Activated T-cell treated with anti-CD3 and anti-CD28 coated beads, Interleukin-2, amount 50 U/mL, for 72 hours (primary cell): ENCODE data around the gene GCNT2. TPM values are rescaled to one million over a fixed set of nuclear protein-coding genes. Genes with fewer than 3 reads are reported as not detected.
A peak's percentile ranks its signal among the peaks of the same experiment; 100 is the strongest.
"Not testable (repeated sequence)": the region's sequence is repeated elsewhere in the genome, so short reads cannot be mapped to it uniquely, and the experiment has no call there.

Experiments used
- ATAC-seq, 2 donors: fragments of 150-1000 bp; cut with Tn5 transposase; replicated peaks in 1 of 2; 2 replicates each; pipeline ENCODE4 v1.10.0; 2021; ENCODE audit warnings: moderate library complexity in 2 of 2, mild to moderate bottlenecking in 1 of 2
- DNase-seq, 2 donors: peaks; one replicate each; pipeline ENCODE4 v3.0.0; 2021 to 2022; ENCODE audit warnings: mixed read lengths in 1 of 2
- H3K27ac Mint-ChIP-seq: one replicate; pipeline ENCODE4 v1.8.0; 2022; ENCODE audit warnings: mild to moderate bottlenecking, moderate library complexity, mixed read lengths
- H3K27me3 Mint-ChIP-seq: one replicate; pipeline ENCODE4 v1.8.0; 2022; ENCODE audit warnings: low read depth, mixed read lengths
- H3K36me3 Mint-ChIP-seq, 2 donors: one replicate each; pipeline ENCODE4 v1.8.0; 2022; ENCODE audit warnings: mixed read lengths in 2 of 2, mild to moderate bottlenecking in 1 of 2; ENCODE audit not compliant: insufficient read depth in 2 of 2
- H3K4me1 Mint-ChIP-seq: one replicate; pipeline ENCODE4 v1.8.0; 2022; ENCODE audit warnings: low read depth, mixed read lengths
- H3K4me3 Mint-ChIP-seq, 2 donors: one replicate each; pipeline ENCODE4 v1.8.0; 2022; ENCODE audit warnings: mild to moderate bottlenecking in 2 of 2, mixed read lengths in 2 of 2, moderate library complexity in 2 of 2
- H3K9me3 Mint-ChIP-seq, 2 donors: one replicate each; pipeline ENCODE4 v1.8.0; 2022; ENCODE audit warnings: mixed read lengths in 2 of 2
- total RNA-seq, 2 donors: library from RNA; stranded (reverse); gene quantifications; one replicate each; pipeline ENCODE4 v1.2.3, GENCODE V29; 2022

The GCNT2 gene
- total RNA-seq, 2 donors from 2014 or later = 1.8 to 3.1 TPM

GRCh38 chr6:10522929-10523573, 1.9 kb downstream of the GCNT2 start:
- H3K36me3 Mint-ChIP-seq = no peaks in the 10 kb centered on the region
- peaks cover 22% of the 10 kb centered on the region for H3K4me1 Mint-ChIP-seq
- DNase-seq (no peak), ATAC-seq (no peak)
- H3K4me3 Mint-ChIP-seq = no peak overlapping the region
- H3K9me3 Mint-ChIP-seq = no peaks in the 10 kb centered on the region
- no peak overlapping the region for H3K27ac Mint-ChIP-seq
- H3K27me3 Mint-ChIP-seq = peaks cover 7% of the 10 kb centered on the region

GRCh38 chr6:10526156-10526555, 5.0 kb downstream of the GCNT2 start:
- DNase-seq (no peak), ATAC-seq (no peak)
- Mint-ChIP-seq H3K4me3 (no peak overlapping the region), H3K27ac (no peak overlapping the region), H3K36me3 (peaks cover 0 to 3% of the 10 kb centered on the region in 2 donors), H3K4me1 (peaks cover 45% of the 10 kb centered on the region), H3K9me3 (no peaks in the 10 kb centered on the region), H3K27me3 (peaks cover 7% of the 10 kb centered on the region)

DNA sequence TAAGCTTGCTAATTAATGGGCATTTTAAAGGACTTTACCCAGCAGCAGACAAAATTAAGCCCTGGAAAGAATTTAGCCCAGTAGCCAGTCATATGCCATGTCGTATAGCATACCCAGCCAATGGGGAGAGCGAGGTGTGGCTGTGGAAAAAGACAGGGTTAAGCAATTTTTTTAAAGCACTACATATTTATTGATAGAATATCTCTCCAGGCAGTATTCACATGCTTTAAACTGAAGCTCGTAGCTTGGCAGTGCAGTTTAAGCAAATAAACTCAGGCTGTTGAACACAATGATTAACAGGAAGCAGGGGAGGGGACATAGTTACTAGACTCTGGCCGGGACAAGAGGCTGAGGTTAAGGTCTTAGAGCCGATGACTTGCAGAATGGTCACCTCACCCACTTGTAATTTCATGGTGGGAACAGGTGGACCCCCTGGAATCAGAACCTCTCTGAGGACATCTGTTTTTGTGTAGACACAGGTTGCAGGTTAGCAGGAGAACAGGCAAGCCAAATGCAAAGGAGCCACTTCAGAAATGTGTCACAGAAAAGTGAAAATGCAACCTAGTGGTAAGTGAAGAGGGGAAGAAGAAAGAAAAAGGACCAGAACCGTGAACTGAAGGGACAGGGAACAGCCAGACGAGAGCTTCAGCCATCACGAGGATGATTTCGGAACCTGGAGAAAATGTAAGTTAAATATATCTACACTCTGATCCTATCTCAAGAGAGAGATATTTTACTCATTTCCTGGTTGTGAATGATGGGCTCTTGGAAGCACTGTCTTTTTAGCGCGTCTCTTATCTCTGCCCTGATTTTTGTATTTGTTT, 7.2 kb downstream of the GCNT2 start:
- no peaks in the 10 kb centered on the region for H3K9me3 Mint-ChIP-seq

DNA sequence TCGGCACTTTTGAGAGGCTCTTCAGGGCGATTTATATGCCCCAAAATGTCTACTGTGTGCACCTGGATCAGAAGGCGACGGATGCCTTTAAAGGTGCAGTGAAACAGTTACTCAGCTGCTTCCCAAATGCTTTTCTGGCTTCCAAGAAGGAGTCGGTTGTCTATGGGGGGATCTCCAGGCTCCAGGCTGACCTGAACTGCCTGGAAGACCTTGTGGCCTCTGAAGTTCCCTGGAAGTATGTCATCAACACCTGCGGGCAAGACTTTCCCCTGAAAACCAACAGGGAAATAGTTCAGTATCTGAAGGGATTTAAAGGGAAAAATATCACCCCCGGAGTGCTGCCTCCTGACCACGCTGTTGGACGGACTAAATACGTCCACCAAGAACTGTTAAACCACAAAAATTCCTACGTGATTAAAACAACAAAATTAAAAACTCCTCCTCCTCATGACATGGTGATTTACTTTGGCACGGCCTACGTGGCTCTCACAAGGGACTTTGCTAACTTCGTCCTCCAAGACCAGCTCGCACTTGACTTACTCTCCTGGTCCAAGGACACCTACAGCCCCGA, 8.2 kb downstream of the GCNT2 start:
- ATAC-seq (no peak), DNase-seq (no peak)
- Mint-ChIP-seq H3K4me3 (peak overlapping the region; percentile 79 to 82), H3K4me1 (peaks cover 71% of the 10 kb centered on the region), H3K27me3 (peaks cover 5% of the 10 kb centered on the region), H3K36me3 (peaks cover 0 to 3% of the 10 kb centered on the region in 2 donors), H3K27ac (peak overlapping the region; percentile 48), H3K9me3 (no peaks in the 10 kb centered on the region)

More for the DNA sequence above, 7.2 kb downstream of the GCNT2 start:
- peaks cover 7% of the 10 kb centered on the region for H3K27me3 Mint-ChIP-seq
- peak overlapping the region; percentile 48 for H3K27ac Mint-ChIP-seq
- peak overlapping the region; percentile 79 to 82 for H3K4me3 Mint-ChIP-seq
- peak; percentile 30 to 35 for DNase-seq
- ATAC-seq = peak; percentile 88
- H3K4me1 Mint-ChIP-seq = peaks cover 65% of the 10 kb centered on the region
- H3K36me3 Mint-ChIP-seq = peaks cover 0 to 3% of the 10 kb centered on the region in 2 donors

- H3K9me3 Mint-ChIP-seq, H3K36me3 Mint-ChIP-seq, H3K27me3 Mint-ChIP-seq, ATAC-seq, H3K27ac Mint-ChIP-seq, DNase-seq: not testable (repeated sequence)
- peak overlapping the region; percentile 79 to 82 for H3K4me3 Mint-ChIP-seq
- H3K4me1 Mint-ChIP-seq = peaks cover 71% of the 10 kb centered on the region
Observed at GRCh38 chr6:10529828-10530374, 8.8 kb downstream of the GCNT2 start.

DNA sequence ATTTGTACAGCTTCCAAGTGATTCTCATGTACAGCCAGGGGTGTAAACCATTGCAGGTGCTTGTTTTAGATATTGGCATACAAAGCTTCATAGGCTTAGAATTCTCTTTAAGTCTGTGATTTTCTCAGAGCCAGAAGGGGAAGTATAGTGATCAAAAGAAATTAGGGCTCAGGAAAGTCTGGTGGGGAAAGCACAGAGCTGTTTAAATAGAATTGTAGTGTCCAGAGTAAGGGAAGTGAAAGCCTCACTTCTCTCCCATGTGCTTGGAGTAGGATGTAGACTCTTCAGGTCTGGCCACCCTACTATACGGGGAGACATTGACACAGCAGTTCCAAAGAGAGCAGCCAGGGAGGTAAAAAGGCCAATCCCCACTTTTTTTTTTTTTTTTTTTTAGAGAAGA, 10.4 kb downstream of the GCNT2 start:
- DNase-seq = no peak
- ATAC-seq = no peak
- H3K27ac Mint-ChIP-seq = no peak overlapping the region
- H3K4me1 Mint-ChIP-seq = peaks cover 64% of the 10 kb centered on the region
- H3K36me3 Mint-ChIP-seq = peaks cover 0 to 6% of the 10 kb centered on the region in 2 donors
- H3K4me3 Mint-ChIP-seq = peak overlapping the region; percentile 48 to 60
- H3K9me3 Mint-ChIP-seq = peaks cover 0 to 2% of the 10 kb centered on the region in 2 donors
- no peaks in the 10 kb centered on the region for H3K27me3 Mint-ChIP-seq

DNA sequence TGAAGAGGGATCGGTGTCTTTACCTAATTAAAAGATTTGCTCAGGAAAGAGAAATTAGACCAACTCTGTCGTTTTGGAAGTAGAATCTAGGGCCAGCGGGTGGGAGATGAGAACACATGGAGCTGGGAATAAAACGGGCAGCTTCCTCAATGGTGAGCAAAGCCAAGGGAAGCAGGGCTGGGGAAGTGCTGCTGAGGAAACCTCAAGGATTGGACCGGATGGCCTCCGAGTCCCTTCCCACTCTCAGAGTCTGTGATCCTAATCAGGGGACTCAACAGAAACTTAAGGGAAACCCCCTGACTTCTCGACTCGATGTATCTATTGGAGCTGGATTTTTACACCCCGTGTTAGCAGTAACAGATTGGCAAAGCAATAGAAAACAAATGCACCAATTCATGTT, 10.8 kb downstream of the GCNT2 start:
- no peak for DNase-seq
- H3K4me1 Mint-ChIP-seq = peaks cover 63% of the 10 kb centered on the region
- H3K27me3 Mint-ChIP-seq = no peaks in the 10 kb centered on the region
- ATAC-seq = no peak
- peaks cover 0 to 2% of the 10 kb centered on the region in 2 donors for H3K9me3 Mint-ChIP-seq
- H3K36me3 Mint-ChIP-seq = peaks cover 0 to 6% of the 10 kb centered on the region in 2 donors
- H3K27ac Mint-ChIP-seq = no peak overlapping the region
- H3K4me3 Mint-ChIP-seq = peak overlapping the region; percentile 48 to 60

DNA sequence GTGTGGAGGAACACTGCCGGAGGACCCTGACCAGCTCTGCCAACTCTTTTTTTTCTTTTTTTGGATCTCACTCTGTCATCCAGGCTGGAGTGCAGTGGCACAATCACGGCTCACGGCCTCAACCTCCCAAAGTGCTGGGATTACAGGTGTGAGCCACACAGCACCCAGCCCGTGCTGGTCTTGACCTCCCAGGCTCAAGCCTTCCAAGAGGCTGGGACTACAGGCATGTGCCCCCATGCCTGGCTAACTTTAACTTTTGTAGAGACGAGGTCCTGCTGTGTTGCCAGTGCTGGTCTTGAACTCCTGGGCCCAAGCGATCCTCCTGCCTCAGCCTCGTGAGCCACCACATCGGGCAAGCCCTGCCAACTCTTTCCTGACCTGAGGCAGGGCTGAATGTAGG, 11.2 kb downstream of the GCNT2 start:
- Mint-ChIP-seq H3K4me1 (peaks cover 63% of the 10 kb centered on the region), H3K4me3 (peak overlapping the region in 1 of 2 donors; percentile 58), H3K27ac (no peak overlapping the region), H3K9me3 (peaks cover 0 to 2% of the 10 kb centered on the region in 2 donors), H3K36me3 (peaks cover 0 to 6% of the 10 kb centered on the region in 2 donors), H3K27me3 (no peaks in the 10 kb centered on the region)
- no peak for ATAC-seq
- no peak for DNase-seq

DNA sequence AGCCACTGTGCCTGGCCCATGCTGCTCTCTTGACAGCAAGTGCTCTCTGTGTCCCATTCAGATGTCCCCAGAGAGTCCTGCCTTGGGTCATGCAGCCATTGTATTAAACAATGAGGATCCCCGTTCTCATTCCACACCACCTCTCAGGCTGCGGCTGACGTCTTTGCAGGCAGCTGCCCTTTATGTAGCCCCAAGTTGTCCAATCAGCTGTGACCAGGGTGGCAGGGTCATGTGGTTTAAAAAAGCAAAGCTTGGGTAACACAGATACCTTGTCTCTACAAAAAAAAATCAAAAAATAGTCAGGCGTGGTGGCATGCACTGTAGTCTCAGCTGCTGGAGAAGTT, 13.2 kb downstream of the GCNT2 start:
- Mint-ChIP-seq H3K36me3 (peaks cover 0 to 2% of the 10 kb centered on the region in 2 donors), H3K9me3 (peaks cover 0 to 2% of the 10 kb centered on the region in 2 donors), H3K27ac (no peak overlapping the region), H3K4me1 (peaks cover 45% of the 10 kb centered on the region), H3K4me3 (no peak overlapping the region), H3K27me3 (no peaks in the 10 kb centered on the region)
- ATAC-seq = no peak
- no peak for DNase-seq

DNA sequence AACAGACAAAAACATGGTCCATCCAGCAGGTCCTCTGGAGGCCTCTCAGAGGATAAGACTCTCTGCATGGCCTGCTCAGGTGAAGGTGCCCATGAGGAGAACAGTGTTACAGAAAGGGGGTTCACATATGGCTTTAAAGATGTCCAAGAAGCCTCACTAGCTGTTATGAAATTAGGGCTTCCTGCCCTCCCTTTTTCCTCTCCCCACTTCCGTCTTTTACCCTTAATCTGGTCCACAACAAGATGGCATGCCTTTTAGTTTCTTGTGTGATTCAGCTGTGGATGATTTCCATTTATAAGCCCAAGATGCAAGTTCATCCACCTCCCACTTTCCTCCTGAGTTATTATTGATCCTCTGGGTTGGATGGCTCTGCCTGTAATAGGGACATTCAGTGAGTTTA, 14.0 kb downstream of the GCNT2 start:
- peaks cover 0 to 2% of the 10 kb centered on the region in 2 donors for H3K9me3 Mint-ChIP-seq
- H3K36me3 Mint-ChIP-seq = peaks cover 0 to 2% of the 10 kb centered on the region in 2 donors
- H3K27me3 Mint-ChIP-seq = no peaks in the 10 kb centered on the region
- H3K4me3 Mint-ChIP-seq = no peak overlapping the region
- peaks cover 38% of the 10 kb centered on the region for H3K4me1 Mint-ChIP-seq
- DNase-seq (no peak), ATAC-seq (no peak)
- H3K27ac Mint-ChIP-seq = no peak overlapping the region

- Mint-ChIP-seq H3K4me1 (peaks cover 20% of the 10 kb centered on the region), H3K27me3 (no peaks in the 10 kb centered on the region), H3K27ac (no peak overlapping the region), H3K4me3 (no peak overlapping the region), H3K36me3 (peaks cover 0 to 4% of the 10 kb centered on the region in 2 donors), H3K9me3 (peaks cover 0 to 2% of the 10 kb centered on the region in 2 donors)
- DNase-seq (no peak), ATAC-seq (no peak)
Observed at GRCh38 chr6:10537726-10538125, 16.6 kb downstream of the GCNT2 start.

DNA sequence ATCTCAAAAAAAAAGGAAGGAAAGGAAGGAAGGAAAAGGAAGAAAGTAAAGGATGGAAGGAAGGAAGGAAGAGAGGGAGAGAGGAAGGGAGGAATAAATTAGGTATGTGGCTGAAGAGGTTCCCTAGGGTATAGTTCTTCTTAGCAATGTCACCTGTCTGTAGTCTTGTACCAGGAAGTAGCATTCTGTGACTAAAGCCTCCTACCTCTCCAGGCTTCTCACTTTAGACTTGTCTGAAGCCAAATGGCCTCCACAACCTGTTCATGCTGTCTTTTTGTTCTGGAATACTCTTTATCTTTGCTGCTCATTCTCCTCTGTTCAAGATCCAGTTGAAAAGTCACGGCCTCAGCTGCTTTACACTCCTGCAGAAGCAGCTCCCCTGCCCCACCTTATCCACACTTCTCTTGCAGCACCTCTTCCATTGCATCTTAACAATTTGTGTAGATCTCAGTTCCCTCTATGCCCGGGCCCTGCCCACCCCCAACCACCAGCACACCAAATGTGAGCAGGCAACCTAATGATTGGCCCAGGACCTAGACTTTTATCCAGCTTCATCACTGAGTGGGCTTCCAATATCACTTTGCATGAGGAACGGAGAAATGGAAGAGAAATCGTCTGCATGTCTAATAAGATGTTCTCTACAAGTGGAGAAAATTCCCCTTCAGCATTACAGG, 19.1 kb downstream of the GCNT2 start:
- Mint-ChIP-seq H3K9me3 (peaks cover 0 to 3% of the 10 kb centered on the region in 2 donors), H3K4me3 (no peak overlapping the region), H3K27ac (no peak overlapping the region), H3K36me3 (peaks cover 0 to 4% of the 10 kb centered on the region in 2 donors), H3K4me1 (peaks cover 9% of the 10 kb centered on the region), H3K27me3 (no peaks in the 10 kb centered on the region)
- ATAC-seq = no peak
- DNase-seq = no peak
